Measurements from ENCODE around the gene ENO2.

DNA sequence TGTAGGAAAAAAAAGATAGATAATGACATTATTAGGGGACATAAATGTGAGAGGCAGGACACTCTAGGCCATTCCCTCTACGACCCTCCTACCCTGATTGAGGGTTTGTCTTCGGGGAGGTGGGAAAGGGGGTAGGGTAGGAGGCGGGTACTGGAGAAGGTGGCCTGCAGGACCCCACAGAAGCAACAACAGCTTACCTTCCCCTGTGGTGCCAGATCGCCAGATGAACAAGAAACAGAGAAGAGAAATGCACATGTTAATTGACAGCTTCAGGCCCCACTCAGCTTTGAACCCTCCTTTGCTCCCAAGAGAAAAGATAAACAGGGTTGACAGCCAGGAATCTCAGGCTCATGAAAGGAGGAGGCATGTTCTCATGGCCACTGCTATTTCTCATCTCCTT, 51.3 kb downstream of the ENO2 start:
- TF ChIP-seq POLR2A (IDR thresholded peaks at IDR 0.05; ENCODE audit: low read depth, low read length) (no peak), POLR2AphosphoS5 (IDR thresholded peaks at IDR 0.05; ENCODE audit: low read depth, low read length) (no peak)
